T-helper 1 cell treated with Interleukin-12 subunit alpha and Interleukin-12 subunit beta and Interleukin-4 antibody, amounts not matched to agents 30 ng/mL and 1 ng/mL, for 36 hours (primary cell): ENCODE results near the gene PLA2G1B. TPM values are rescaled to one million over a fixed set of nuclear protein-coding genes. Genes with fewer than 3 reads are reported as not detected.

ENCODE experiments used
- total RNA-seq: library from RNA; stranded (reverse); gene quantifications from 2 replicates; pipeline ENCODE4 v1.2.3, GENCODE V29; 2022

PLA2G1B gene
- total RNA-seq, 1 donor from 2014 or later, result not detected

Other genes with a start within 250 kb of the PLA2G1B start
- gene RAB35, start 211.0 kb downstream of the PLA2G1B start, total RNA-seq, result 96.6 and 102 TPM in 2 replicates
- gene GCN1, start 133.1 kb downstream of the PLA2G1B start, total RNA-seq, result 132 and 140 TPM in 2 replicates
- 1,912 and 1,920 TPM in 2 replicates for gene RPLP0, start 126.7 kb downstream of the PLA2G1B start, total RNA-seq
- gene PXN, start 62.0 kb downstream of the PLA2G1B start, total RNA-seq, result 197 TPM in 2 replicates
- gene RNU4-2, start 35.9 kb downstream of the PLA2G1B start, total RNA-seq, result 6,804 and 7,048 TPM in 2 replicates
- 2,820 and 2,977 TPM in 2 replicates for gene RNU4-1, start 34.5 kb downstream of the PLA2G1B start, total RNA-seq
- gene SIRT4, start 25.5 kb downstream of the PLA2G1B start, total RNA-seq, result 1.6 and 3.0 TPM in 2 replicates
- not detected in 2 replicates for gene MSI1, start 41.4 kb upstream of the PLA2G1B start, total RNA-seq
- gene COX6A1, start 110.3 kb upstream of the PLA2G1B start, total RNA-seq, result 266 and 280 TPM in 2 replicates
- 41.4 and 41.5 TPM in 2 replicates for gene TRIAP1, start 118.6 kb upstream of the PLA2G1B start, total RNA-seq
- gene GATC, start 118.7 kb upstream of the PLA2G1B start, total RNA-seq, result 31.3 and 37.3 TPM in 2 replicates
- gene SRSF9, start 142.0 kb upstream of the PLA2G1B start, total RNA-seq, result 182 and 184 TPM in 2 replicates
- gene DYNLL1, start 168.3 kb upstream of the PLA2G1B start, total RNA-seq, result 331 and 341 TPM in 2 replicates
- gene COQ5, start 201.4 kb upstream of the PLA2G1B start, total RNA-seq, result 26.3 and 29.0 TPM in 2 replicates
- 172 and 187 TPM in 2 replicates for gene RNF10, start 206.6 kb upstream of the PLA2G1B start, total RNA-seq